ENCODE measurements around the gene CDH13. TPM values are rescaled to one million over a fixed set of nuclear protein-coding genes. Genes with fewer than 3 reads are reported as not detected.

Gene CDH13
- total and polyA plus RNA-seq, 2 donors (not counting 3 experiments of a cell fraction or from before 2014, with no cell fraction given): 96.6 to 124 TPM

DNA sequence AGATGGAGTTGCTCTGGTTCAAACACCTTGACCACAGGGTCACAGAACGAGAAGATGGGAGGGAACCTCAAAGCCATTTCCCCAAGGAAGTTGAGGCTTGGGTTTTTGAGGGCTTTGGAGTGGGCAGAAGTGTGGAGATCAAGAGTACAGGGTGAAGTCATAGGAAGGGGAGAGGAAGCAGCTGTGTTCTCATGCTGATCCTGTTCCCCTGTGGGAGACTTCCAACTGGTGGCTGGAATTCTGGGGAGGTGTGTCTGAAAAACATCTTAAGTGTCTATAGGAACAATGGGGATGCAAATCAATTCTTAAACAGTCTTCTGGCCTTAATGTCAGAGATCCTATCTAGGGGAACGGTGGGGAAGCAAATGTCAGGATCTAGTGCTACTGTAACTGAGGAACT, 1142.2 kb downstream of the CDH13 start:
- H3K4me2 ChIP-seq (ENCODE audit: insufficient read depth, low read length): no peak overlapping the region
- H3K9me3 ChIP-seq (replicated peaks; ENCODE audit: control insufficient read depth, insufficient read depth, low read length): no peaks in the 10 kb centered on the region
- no peaks in the 10 kb centered on the region for H3K79me2 ChIP-seq (ENCODE audit: control insufficient read depth, insufficient read depth, low read length)
- peak overlapping the region; percentile 10 for H3K27ac ChIP-seq (ENCODE audit: insufficient read depth, low read depth, low read length)
- BruUV-seq (replicated peaks): no TSS peak
- H3K36me3 ChIP-seq (ENCODE audit: control insufficient read depth in 2 of 2, extremely low read depth in 1 of 2, insufficient read depth in 2 of 2, low read length in 2 of 2): no peaks in the 10 kb centered on the region
- FAIRE-seq: peak; percentile 18
- ChIA-PET POLR2A (no interaction called here), CTCF (no interaction called here)
- H3K27me3 ChIP-seq (ENCODE audit: control insufficient read depth in 2 of 2, insufficient read depth in 2 of 2, low read length in 2 of 2): no peaks in the 10 kb centered on the region
- no peak for TF ChIP-seq GATA2 (IDR thresholded peaks at IDR 0.05; ENCODE audit: insufficient read depth, insufficient read length, low read depth, low read length)
- TF ChIP-seq POLR2AphosphoS5 (IDR thresholded peaks at IDR 0.05; ENCODE audit: insufficient read depth, low read depth, low read length): no peak
- TF ChIP-seq, protein P1, sequence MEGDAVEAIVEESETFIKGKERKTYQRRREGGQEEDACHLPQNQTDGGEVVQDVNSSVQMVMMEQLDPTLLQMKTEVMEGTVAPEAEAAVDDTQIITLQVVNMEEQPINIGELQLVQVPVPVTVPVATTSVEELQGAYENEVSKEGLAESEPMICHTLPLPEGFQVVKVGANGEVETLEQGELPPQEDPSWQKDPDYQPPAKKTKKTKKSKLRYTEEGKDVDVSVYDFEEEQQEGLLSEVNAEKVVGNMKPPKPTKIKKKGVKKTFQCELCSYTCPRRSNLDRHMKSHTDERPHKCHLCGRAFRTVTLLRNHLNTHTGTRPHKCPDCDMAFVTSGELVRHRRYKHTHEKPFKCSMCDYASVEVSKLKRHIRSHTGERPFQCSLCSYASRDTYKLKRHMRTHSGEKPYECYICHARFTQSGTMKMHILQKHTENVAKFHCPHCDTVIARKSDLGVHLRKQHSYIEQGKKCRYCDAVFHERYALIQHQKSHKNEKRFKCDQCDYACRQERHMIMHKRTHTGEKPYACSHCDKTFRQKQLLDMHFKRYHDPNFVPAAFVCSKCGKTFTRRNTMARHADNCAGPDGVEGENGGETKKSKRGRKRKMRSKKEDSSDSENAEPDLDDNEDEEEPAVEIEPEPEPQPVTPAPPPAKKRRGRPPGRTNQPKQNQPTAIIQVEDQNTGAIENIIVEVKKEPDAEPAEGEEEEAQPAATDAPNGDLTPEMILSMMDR (IDR thresholded peaks at IDR 0.05; ENCODE audit: extremely low read depth in 1 of 2, insufficient read depth in 1 of 2, low read depth in 1 of 2, low read length in 2 of 2): no peak
- peak; percentile 41 for TF ChIP-seq JUN (IDR thresholded peaks at IDR 0.05; ENCODE audit: borderline replicate concordance, insufficient read depth, insufficient read length, low read depth)
- TF ChIP-seq, protein P2, sequence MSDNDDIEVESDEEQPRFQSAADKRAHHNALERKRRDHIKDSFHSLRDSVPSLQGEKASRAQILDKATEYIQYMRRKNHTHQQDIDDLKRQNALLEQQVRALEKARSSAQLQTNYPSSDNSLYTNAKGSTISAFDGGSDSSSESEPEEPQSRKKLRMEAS (IDR thresholded peaks at IDR 0.05; ENCODE audit: insufficient read depth, insufficient read length): no peak
- TF ChIP-seq MYC (IDR thresholded peaks at IDR 0.05; ENCODE audit: low read depth, low read length): no peak
- peak; percentile 14 for TF ChIP-seq FOS (IDR thresholded peaks at IDR 0.05; ENCODE audit: borderline replicate concordance, insufficient read depth, low read length)
- no peak for TF ChIP-seq POLR2A (IDR thresholded peaks at IDR 0.05; ENCODE audit: low read depth, low read length)
- TF ChIP-seq EZH2 (IDR thresholded peaks at IDR 0.05; ENCODE audit: borderline replicate concordance, low read depth, low read length, severe bottlenecking): no peak
- dilution Hi-C loops (cut with MboI; ENCODE audit: extremely low pct_ligation_motif_present, low sequenced_read_pairs) (no loop called here), intact Hi-C loops (cut with micrococcal nuclease) (no loop called here)
- peak; percentile 52 for DNase-seq (ENCODE audit: low read depth, low spot score)
- peaks cover 12% of the 10 kb centered on the region for H3K4me1 ChIP-seq (ENCODE audit: control insufficient read depth, extremely low read depth, insufficient read depth, low read length)
- no peak overlapping the region for H2AFZ ChIP-seq (ENCODE audit: low read depth, low read length)
- H4K20me1 ChIP-seq (replicated peaks; ENCODE audit: control insufficient read depth, extremely low read depth, insufficient read depth, low read length): no peaks in the 10 kb centered on the region
- H3K4me3 ChIP-seq (replicated peaks in 1 of 3; ENCODE audit: insufficient read depth in 1 of 3, low read depth in 1 of 3, low read length in 3 of 3): no peak overlapping the region
- H3K9me1 ChIP-seq (replicated peaks; ENCODE audit: control insufficient read depth, extremely low read depth, insufficient read depth, low read length): no peaks in the 10 kb centered on the region
- no peak overlapping the region for H3K9ac ChIP-seq (replicated peaks; ENCODE audit: extremely low read depth, insufficient read depth, low read length)

All from endothelial cell of umbilical vein (primary cell).